Pancreas (tissue), 10 donors: ENCODE data around the gene LNX2. TPM values are rescaled to one million over a fixed set of nuclear protein-coding genes. Genes with fewer than 3 reads are reported as not detected.

Experiments used
- ATAC-seq, 4 donors: fragments of 200-7000 bp; cut with Tn5 transposase; one replicate each; pipeline versions ENCODE4 v1.8.0 to v1.9.1; 2020; ENCODE audit warnings: mild to moderate bottlenecking in 4 of 4, moderate library complexity in 4 of 4
- DNase-seq, 6 donors: peaks; one replicate each; pipeline ENCODE4 v3.0.0-alpha.2; 2020
- FAIRE-seq: peaks from 2 replicates; lab custom pipeline; 2012; peaks lifted over from hg19 to GRCh38; lab: Jason Lieb, UNC
- H3K27ac ChIP-seq, 4 donors: fragments of 200-600 bp; sonication (generic); 1 replicate in 3 of 4; 2 replicates in 1 of 4; pipeline versions ENCODE4 v1.5.0 to v1.8.0; 2020
- H3K27me3 ChIP-seq, 4 donors: fragments of 200-600 bp; one replicate each; pipeline ENCODE4 v1.8.0; 2021
- H3K36me3 ChIP-seq, 3 donors: fragments of 200-600 bp; sonication (generic) in 1 of 3; one replicate each; pipeline versions ENCODE4 v1.5.0 to v1.8.0; 2020 to 2021
- H3K4me1 ChIP-seq, 3 donors: fragments of 200-600 bp; one replicate each; pipeline ENCODE4 v1.8.0; 2021
- H3K4me3 ChIP-seq, 4 donors: fragments of 200-600 bp; sonication (generic) in 2 of 4; one replicate each; pipeline versions ENCODE4 v1.5.0 to v1.8.0; 2020 to 2021
- H3K9me3 ChIP-seq, 4 donors: fragments of 200-600 bp; one replicate each; pipeline ENCODE4 v1.8.0; 2021
- CTCF ChIP-seq, 4 donors: fragments of 200-600 bp; sonication (generic) in 3 of 4; IDR thresholded peaks; one replicate each; pipeline versions ENCODE4 v1.5.0 to v1.8.0; 2021; ENCODE audit warnings: antibody characterized with exemption in 4 of 4
- WGBS, 2 donors: extraction: QIAGEN DNeasy Blood & Tissue Kit; methylation state at CpG; one replicate each; pipeline ENCODE4 v1.1.7; 2013; 5-methylcytosine and 5-hydroxymethylcytosine counted together
- intact Hi-C, 3 donors: fragments of 100-400 bp; cut with DNase I; formaldehyde crosslinking; loops; one replicate each; pipeline versions ENCODE4 v1.11.1 to v1.14.2; 2022
- polyA plus RNA-seq, 2 donors: library from polyadenylated mRNA; stranded (reverse); fragments of 200-250 nt; gene quantifications; one replicate each; pipeline ENCODE4 v1.2.3, GENCODE V29; 2013
- total RNA-seq, 6 donors: library from RNA; stranded (reverse); fragmentation: NEBNext Ultra II Directional in 4 of 6; extraction: Animal tissue kit (Norgen Biotek cat#: 25700) in 4 of 6; gene quantifications; one replicate each; pipeline versions ENCODE4 v1.2.1 to v1.2.4, GENCODE V29; 2021 to 2023
- donor health status: healthy with polysubstance abuse.
- donor health status: DM: no; HTN: no; CAD: no; lungs with moderate emphysema.
- donor health status: DM: no; HTN: no; CAD: no.
- donor health status: control.
- donor health status: control.
- donor health status: Bipolar disorder and iron deficiency.
- donor health status: DM: yes; HTN: yes; CAD: no.
- donor health status: DM: no; HTN: no; CAD: no.
- donor health status: DM: no; HTN: no; CAD: no.
- donor health status: DM: yes; HTN: yes; CAD: no.

LNX2 gene
- total and polyA plus RNA-seq, 8 donors, result 4.9 to 18.9 (median 14.1) TPM

DNA sequence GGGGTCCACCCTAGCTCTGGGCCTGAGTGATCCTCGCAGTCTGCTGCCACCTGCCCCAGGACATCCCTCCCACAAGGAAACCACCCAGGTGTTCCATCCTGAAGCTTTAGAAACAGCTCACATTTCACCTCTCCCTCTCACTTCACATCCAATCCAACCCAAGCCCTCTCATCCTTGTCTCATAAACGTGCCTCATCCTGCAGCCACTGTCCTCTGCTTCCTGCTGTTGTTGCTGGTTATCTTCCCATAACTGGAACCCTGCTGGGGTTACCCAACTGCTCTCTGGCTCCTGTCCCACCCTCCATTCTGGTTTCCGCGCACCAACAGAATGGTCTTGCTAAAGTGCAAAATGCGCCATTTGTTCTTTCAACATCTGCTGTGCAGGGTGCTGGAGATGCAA lies 110.2 kb downstream of the LNX2 start:
- Histone ChIP-seq H3K4me3 (no peak overlapping the region), H3K36me3 (no peaks in the 10 kb centered on the region), H3K9me3 (no peaks in the 10 kb centered on the region), H3K4me1 (no peaks in the 10 kb centered on the region), H3K27ac (no peak overlapping the region), H3K27me3 (peaks cover 0 to 3% (median 0%) of the 10 kb centered on the region in 4 donors)
- intact Hi-C loops, result no loop called here
- no peak for ATAC-seq
- no peak for DNase-seq
- WGBS, 2 donors, result 67 to 81% methylated on average over 5 of the region's 5 CpGs
- FAIRE-seq, result no peak
- no peak for TF ChIP-seq CTCF (IDR thresholded peaks at IDR 0.05)

DNA sequence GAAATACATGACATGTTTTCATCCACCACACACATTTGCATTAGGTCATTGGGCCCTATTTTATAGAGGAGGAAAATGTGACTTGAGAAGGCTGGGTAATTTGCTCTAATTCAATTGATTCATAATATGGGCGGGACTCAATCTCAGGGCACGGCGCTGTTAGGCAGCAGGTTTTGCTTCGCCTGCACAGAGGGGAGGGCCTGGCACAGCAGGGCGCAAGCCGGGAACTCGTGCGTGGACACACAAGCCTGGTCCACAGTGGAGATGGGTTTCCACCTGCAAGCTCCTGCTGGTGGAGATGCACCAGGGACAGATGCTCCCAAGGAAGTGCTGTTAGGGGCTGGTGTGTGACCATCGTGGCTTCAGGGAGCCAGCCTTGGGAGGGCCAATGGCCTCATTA lies 111.5 kb downstream of the LNX2 start:
- H3K27me3 ChIP-seq, result peaks cover 0 to 3% (median 0%) of the 10 kb centered on the region in 4 donors
- H3K4me3 ChIP-seq, result no peak overlapping the region
- ATAC-seq (no peak), FAIRE-seq (no peak), DNase-seq (no peak)
- 78 to 87% methylated on average over 9 of the region's 9 CpGs for WGBS, 2 donors
- intact Hi-C loops, result no loop called here
- no peak overlapping the region for H3K27ac ChIP-seq
- H3K9me3 ChIP-seq, result no peaks in the 10 kb centered on the region
- H3K4me1 ChIP-seq, result no peaks in the 10 kb centered on the region
- H3K36me3 ChIP-seq, result no peaks in the 10 kb centered on the region
- TF ChIP-seq CTCF (IDR thresholded peaks at IDR 0.05), result no peak

DNA sequence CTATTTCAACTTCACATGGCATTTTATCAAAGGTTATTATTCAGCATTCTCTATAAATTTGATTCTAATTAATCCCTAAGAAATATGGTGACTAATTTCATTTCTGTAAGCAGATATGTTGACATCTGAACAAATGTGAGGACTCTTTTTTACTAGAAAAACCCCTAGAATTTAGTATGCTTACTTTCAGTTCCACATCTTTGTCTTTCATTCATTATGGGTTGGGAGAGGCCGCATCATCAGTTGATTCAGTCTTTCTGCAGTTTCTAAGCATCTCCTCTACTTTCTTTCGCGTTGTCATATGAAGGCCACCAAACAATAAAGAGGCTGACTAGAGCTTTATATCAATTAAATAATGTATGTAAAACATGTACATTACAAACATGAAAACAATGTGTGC lies 114.5 kb downstream of the LNX2 start:
- DNase-seq (no peak), ATAC-seq (no peak), FAIRE-seq (no peak)
- WGBS, 2 donors, result 87 to 93% methylated on average over 3 of the region's 3 CpGs
- H3K27ac ChIP-seq, result no peak overlapping the region
- intact Hi-C loops, result no loop called here
- no peaks in the 10 kb centered on the region for H3K36me3 ChIP-seq
- no peak overlapping the region for H3K4me3 ChIP-seq
- no peak for TF ChIP-seq CTCF (IDR thresholded peaks at IDR 0.05)
- no peaks in the 10 kb centered on the region for H3K9me3 ChIP-seq
- H3K4me1 ChIP-seq, result no peaks in the 10 kb centered on the region
- no peaks in the 10 kb centered on the region for H3K27me3 ChIP-seq

- no peak overlapping the region for H3K4me3 ChIP-seq
- no peak overlapping the region for H3K27ac ChIP-seq
- H3K36me3 ChIP-seq, result no peaks in the 10 kb centered on the region
- FAIRE-seq (no peak), ATAC-seq (peak in 1 of 4 donors; percentile 35), DNase-seq (no peak)
- intact Hi-C loops, result no loop called here
- H3K9me3 ChIP-seq, result no peaks in the 10 kb centered on the region
- H3K27me3 ChIP-seq, result no peaks in the 10 kb centered on the region
- TF ChIP-seq CTCF (IDR thresholded peaks at IDR 0.05), result no peak
- no peaks in the 10 kb centered on the region for H3K4me1 ChIP-seq
- WGBS, 2 donors, result 86 to 89% methylated on average over 5 of the region's 5 CpGs
These were observed 115.5 kb downstream of the LNX2 start for GRCh38 chr13:27504868-27505194.

GRCh38 chr13:27504128-27504867 lies 116.0 kb downstream of the LNX2 start:
- intact Hi-C loops, result no loop called here
- Histone ChIP-seq H3K27me3 (no peaks in the 10 kb centered on the region), H3K36me3 (no peaks in the 10 kb centered on the region), H3K9me3 (no peaks in the 10 kb centered on the region), H3K27ac (no peak overlapping the region), H3K4me3 (no peak overlapping the region), H3K4me1 (no peaks in the 10 kb centered on the region)
- peak in 2 of 4 donors; percentile 18 to 23 for ATAC-seq
- no peak for DNase-seq
- FAIRE-seq, result no peak
- TF ChIP-seq CTCF (IDR thresholded peaks at IDR 0.05), result no peak
- WGBS, 2 donors, result 62 to 67% methylated on average over 12 of the region's 12 CpGs
